Adrenal gland (tissue), 12 donors: ENCODE measurements around the gene LRRC46. TPM values are rescaled to one million over a fixed set of nuclear protein-coding genes. Genes with fewer than 3 reads are reported as not detected.

Source experiments
- DNase-seq, 7 donors: peaks; one replicate each; pipeline ENCODE4 v3.0.0-alpha.2; 2019 to 2020
- H3K27ac ChIP-seq, 5 donors: fragments of 200-600 bp; sonication (generic) in 4 of 5; 1 replicate in 3 of 5; 2 replicates in 2 of 5; pipeline versions ENCODE4 v1.5.1 to v1.8.0; 2016 to 2020; ENCODE audit warnings: mild to moderate bottlenecking in 1 of 5
- H3K27me3 ChIP-seq: fragments of 200-600 bp; 2 replicates; pipeline ENCODE4 v1.8.0; 2021
- H3K36me3 ChIP-seq, 2 donors: fragments of 200-600 bp; replicated peaks in 1 of 2; 1 replicate in 1 of 2; 2 replicates in 1 of 2; pipeline versions ENCODE4 v1.5.1 to v1.8.0; 2018 to 2022
- H3K4me1 ChIP-seq, 2 donors: fragments of 200-600 bp; replicated peaks in 1 of 2; 1 replicate in 1 of 2; 2 replicates in 1 of 2; pipeline versions ENCODE4 v1.5.1 to v1.8.0; 2018 to 2021
- H3K4me3 ChIP-seq, 4 donors: fragments of 200-600 bp; sonication (generic) in 3 of 4; one replicate each; pipeline ENCODE4 v1.5.1; 2016 to 2018
- H3K9me3 ChIP-seq, 3 donors: fragments of 200-600 bp; sonication (generic) in 1 of 3; replicated peaks in 1 of 3; 1 replicate in 2 of 3; 2 replicates in 1 of 3; pipeline versions ENCODE4 v1.5.1 to v1.8.0; 2016 to 2021
- POLR2A ChIP-seq, 2 donors: fragments of 450-650 bp; IDR thresholded peaks; one replicate each; pipeline ENCODE4 v1.6.1; 2017; ENCODE audit warnings: antibody characterized with exemption in 2 of 2, mild to moderate bottlenecking in 2 of 2, moderate library complexity in 1 of 2
- WGBS, 4 donors: extraction: QIAGEN DNeasy Blood & Tissue Kit in 2 of 4; methylation state at CpG; one replicate each; pipeline versions ENCODE4 v1.1.5 to v1.1.7; 2013 to 2017; 5-methylcytosine and 5-hydroxymethylcytosine counted together
- intact Hi-C, 2 donors: fragments of 100-400 bp; cut with DNase I; formaldehyde crosslinking; loops; one replicate each; pipeline versions ENCODE4 v1.14.1 to v1.15.0; 2022 to 2023
- polyA plus RNA-seq, 3 donors: library from polyadenylated mRNA; stranded (reverse); fragments of 200-250 nt in 2 of 3; fragments of 350-450 nt in 1 of 3; fragmentation: Illumina TruSeq in 1 of 3; extraction: RNeasy Lipid Tissue Mini Kit (QIAGEN cat#74804) in 1 of 3; gene quantifications; one replicate each; pipeline ENCODE4 v1.2.3, GENCODE V29; 2013 to 2014
- total RNA-seq, 9 donors: library from RNA; depleted of rRNA in 4 of 9; stranded (reverse); fragments of >200 nt in 4 of 9; fragments of 120-200 nt in 1 of 9; fragmentation: NEBNext Ultra II Directional in 1 of 9; extraction: Animal tissue kit (Norgen Biotek cat#: 25700) in 1 of 9; gene quantifications; one replicate each; pipeline versions ENCODE4 v1.1.0 to v1.2.4, GENCODE V29; 2013 to 2023
- TF ChIP-seq, protein P1 (sequence below), 6 experiments: fragments of 450-650 bp in 4 of 6; fragments of 200-600 bp in 2 of 6; sonication (generic) in 1 of 6; IDR thresholded peaks; 1 replicate in 5 of 6; 2 replicates in 1 of 6; pipeline versions ENCODE4 v1.5.1 to v1.8.0; 2016 to 2021; ENCODE audit warnings: antibody characterized with exemption in 6 of 6, mild to moderate bottlenecking in 2 of 6, moderate library complexity in 1 of 6
- donor health status: healthy with polysubstance abuse.
- donor health status: Bipolar disorder and iron deficiency.
- donor health status: DM: yes; HTN: yes; CAD: no.
- donor health status: DM: no; HTN: no; CAD: no.
- donor health status: DM: no; HTN: no; CAD: no.
- donor health status: DM: yes; HTN: yes; CAD: no.

LRRC46 gene
- total and polyA plus RNA-seq, 12 donors = 0.11 to 2.3 (median 0.61) TPM; not detected in 3

DNA sequence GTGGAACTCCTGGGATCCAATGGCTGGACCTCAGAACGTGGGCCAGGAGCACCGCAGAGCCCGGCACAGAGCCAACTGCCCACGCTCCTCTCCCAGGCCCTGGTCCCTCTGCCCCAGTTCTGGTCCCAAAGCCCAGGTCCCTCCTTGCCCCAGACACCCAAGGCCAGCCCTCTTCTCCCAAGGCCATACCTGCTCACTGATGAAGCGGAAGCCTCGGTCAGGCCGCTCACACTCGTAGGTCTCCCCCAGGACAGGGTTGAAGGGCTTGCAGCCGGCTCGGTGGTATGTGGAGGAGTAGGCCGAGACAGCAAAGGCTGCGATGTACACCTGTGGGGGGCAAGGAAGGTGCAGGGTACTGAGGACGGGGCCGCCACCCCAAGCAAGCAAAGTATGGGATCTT lies 18.4 kb upstream of the LRRC46 start:
- TF ChIP-seq POLR2A (IDR thresholded peaks at IDR 0.05) = no peak
- TF ChIP-seq, protein P1, sequence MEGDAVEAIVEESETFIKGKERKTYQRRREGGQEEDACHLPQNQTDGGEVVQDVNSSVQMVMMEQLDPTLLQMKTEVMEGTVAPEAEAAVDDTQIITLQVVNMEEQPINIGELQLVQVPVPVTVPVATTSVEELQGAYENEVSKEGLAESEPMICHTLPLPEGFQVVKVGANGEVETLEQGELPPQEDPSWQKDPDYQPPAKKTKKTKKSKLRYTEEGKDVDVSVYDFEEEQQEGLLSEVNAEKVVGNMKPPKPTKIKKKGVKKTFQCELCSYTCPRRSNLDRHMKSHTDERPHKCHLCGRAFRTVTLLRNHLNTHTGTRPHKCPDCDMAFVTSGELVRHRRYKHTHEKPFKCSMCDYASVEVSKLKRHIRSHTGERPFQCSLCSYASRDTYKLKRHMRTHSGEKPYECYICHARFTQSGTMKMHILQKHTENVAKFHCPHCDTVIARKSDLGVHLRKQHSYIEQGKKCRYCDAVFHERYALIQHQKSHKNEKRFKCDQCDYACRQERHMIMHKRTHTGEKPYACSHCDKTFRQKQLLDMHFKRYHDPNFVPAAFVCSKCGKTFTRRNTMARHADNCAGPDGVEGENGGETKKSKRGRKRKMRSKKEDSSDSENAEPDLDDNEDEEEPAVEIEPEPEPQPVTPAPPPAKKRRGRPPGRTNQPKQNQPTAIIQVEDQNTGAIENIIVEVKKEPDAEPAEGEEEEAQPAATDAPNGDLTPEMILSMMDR (IDR thresholded peaks at IDR 0.05) = no peak
- intact Hi-C loops = no loop called here
- H3K4me1 ChIP-seq = peaks cover 0 to 6% of the 10 kb centered on the region in 2 donors
- DNase-seq = peak in 2 of 7 donors; percentile 3 to 15
- no peaks in the 10 kb centered on the region for H3K9me3 ChIP-seq
- 93 to 97% (median 95%) methylated on average over 12 to 14 of the region's 14 CpGs for WGBS, 4 donors
- H3K36me3 ChIP-seq = peaks cover 0 to 50% of the 10 kb centered on the region in 2 donors
- H3K4me3 ChIP-seq = no peak overlapping the region
- no peaks in the 10 kb centered on the region for H3K27me3 ChIP-seq
- no peak overlapping the region for H3K27ac ChIP-seq

GRCh38 chr17:47813512-47814031 lies 17.9 kb upstream of the LRRC46 start:
- 92 to 98% (median 95%) methylated on average over 10 to 22 of the region's 22 CpGs for WGBS, 4 donors
- intact Hi-C loops = no loop called here
- no peak overlapping the region for H3K27ac ChIP-seq

GRCh38 chr17:47815106-47815918 lies 16.2 kb upstream of the LRRC46 start:
- Histone ChIP-seq H3K9me3 (no peaks in the 10 kb centered on the region), H3K4me1 (peaks cover 0 to 1% of the 10 kb centered on the region in 2 donors), H3K27me3 (no peaks in the 10 kb centered on the region), H3K4me3 (no peak overlapping the region), H3K36me3 (peaks cover 0 to 38% of the 10 kb centered on the region in 2 donors), H3K27ac (no peak overlapping the region)
- WGBS, 4 donors = 93 to 96% (median 94%) methylated on average over 14 to 21 of the region's 21 CpGs
- intact Hi-C loops = no loop called here
- DNase-seq = no peak
- TF ChIP-seq, protein P1 (IDR thresholded peaks at IDR 0.05) = no peak
- TF ChIP-seq POLR2A (IDR thresholded peaks at IDR 0.05) = no peak

More at GRCh38 chr17:47813512-47814031, 17.9 kb upstream of the LRRC46 start:
- Histone ChIP-seq H3K4me3 (no peak overlapping the region), H3K9me3 (no peaks in the 10 kb centered on the region), H3K27me3 (no peaks in the 10 kb centered on the region), H3K4me1 (peaks cover 0 to 6% of the 10 kb centered on the region in 2 donors), H3K36me3 (peaks cover 0 to 48% of the 10 kb centered on the region in 2 donors)
- TF ChIP-seq, protein P1 (IDR thresholded peaks at IDR 0.05) = no peak
- no peak for TF ChIP-seq POLR2A (IDR thresholded peaks at IDR 0.05)
- DNase-seq = peak in 3 of 7 donors; percentile 4 to 15 (median 8)

DNA sequence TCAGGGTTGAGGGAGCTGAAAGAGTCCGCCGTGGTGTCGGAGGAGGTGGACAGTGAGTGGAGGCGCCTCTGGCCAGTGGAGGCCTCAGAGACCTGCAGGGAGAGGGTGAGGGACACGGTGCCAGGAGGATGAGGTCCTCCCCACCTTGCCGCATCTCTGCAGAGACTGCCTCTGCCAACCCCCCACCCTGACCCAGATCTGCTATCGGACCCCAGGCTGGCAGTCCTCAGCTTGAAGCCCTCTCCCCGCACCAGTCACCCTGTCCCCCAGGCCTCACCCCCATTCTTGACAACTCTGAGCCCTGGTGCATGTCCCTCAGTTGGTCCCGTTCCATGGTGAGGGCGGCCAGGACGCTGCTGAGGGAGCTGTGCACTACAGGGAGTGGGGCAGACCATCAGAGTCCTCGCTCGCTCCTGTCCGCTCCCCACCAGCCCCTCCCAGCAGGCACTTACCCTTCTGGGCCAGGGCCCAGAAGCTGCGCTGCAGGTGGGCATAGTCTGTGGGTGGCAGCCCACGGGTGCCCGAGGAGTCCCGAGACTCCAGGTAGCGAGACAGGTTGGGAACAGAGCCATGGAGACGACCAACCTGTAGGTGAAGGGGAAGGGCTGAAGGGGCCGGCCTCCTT lies 15.2 kb upstream of the LRRC46 start:
- Histone ChIP-seq H3K36me3 (peaks cover 0 to 38% of the 10 kb centered on the region in 2 donors), H3K27me3 (no peaks in the 10 kb centered on the region)
- intact Hi-C loops = no loop called here

More for the DNA sequence above, 15.2 kb upstream of the LRRC46 start:
- Histone ChIP-seq H3K4me3 (no peak overlapping the region), H3K4me1 (peaks cover 0 to 2% of the 10 kb centered on the region in 2 donors), H3K9me3 (no peaks in the 10 kb centered on the region), H3K27ac (no peak overlapping the region)
- TF ChIP-seq, protein P1 (IDR thresholded peaks at IDR 0.05) = no peak
- TF ChIP-seq POLR2A (IDR thresholded peaks at IDR 0.05) = no peak
- DNase-seq = no peak
- 91 to 97% (median 95%) methylated on average over 6 to 21 of the region's 21 CpGs for WGBS, 4 donors
